Testis (tissue), 2 donors: Measurements from ENCODE around the gene UBR7.

Experiments used
- CTCF ChIP-seq, 3 experiments: fragments of 450-650 bp in 2 of 3; fragments of 200-600 bp in 1 of 3; sonication (generic) in 1 of 3; IDR thresholded peaks; one replicate each; pipeline ENCODE4 v1.5.1; 2016 to 2019; ENCODE audit warnings: antibody characterized with exemption in 3 of 3, mild to moderate bottlenecking in 2 of 3, moderate library complexity in 1 of 3
- POLR2A ChIP-seq: fragments of 450-650 bp; IDR thresholded peaks from one replicate; pipeline ENCODE4 v1.6.1; 2017; ENCODE audit warnings: antibody characterized with exemption, mild to moderate bottlenecking, moderate library complexity

DNA sequence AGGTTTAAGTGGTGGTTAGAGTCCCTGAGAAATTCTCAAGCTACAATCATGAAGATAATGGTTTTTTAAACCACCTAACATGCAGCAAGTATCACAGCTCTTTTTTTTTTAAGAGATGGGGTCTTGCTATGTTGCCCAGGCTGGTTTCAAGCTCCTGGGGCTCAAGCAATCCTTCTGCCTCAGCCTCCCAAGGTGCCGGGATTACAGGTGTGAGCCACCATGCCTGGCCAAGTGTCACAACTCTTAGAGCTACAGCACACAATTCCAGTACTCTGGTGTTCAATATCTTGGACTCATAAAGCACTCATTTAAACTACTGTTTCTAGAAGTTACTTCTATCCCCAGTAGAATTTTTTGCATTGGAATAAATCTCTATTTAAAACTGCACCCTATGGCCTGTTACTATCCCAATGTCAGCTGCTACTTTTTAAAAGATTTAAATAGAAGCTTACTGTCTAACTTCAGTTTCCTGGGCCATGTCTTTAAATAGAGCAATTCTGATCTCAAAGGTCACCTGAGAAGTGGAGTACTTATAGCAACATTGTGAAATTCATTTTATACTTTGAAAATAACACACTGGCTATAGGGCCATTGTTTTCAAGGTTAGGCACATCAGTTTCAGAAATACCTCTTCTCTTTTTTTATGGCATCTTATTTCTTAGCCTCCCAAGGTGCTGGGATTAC lies 11.6 kb upstream of the UBR7 start:
- TF ChIP-seq POLR2A (no peak), CTCF (IDR thresholded peaks at IDR 0.05) (no peak)
